A673 (cell line): ENCODE results near the gene OSTN.

Experiments
- CTCF ChIP-seq: fragments of 300-800, 200-600 bp; sonication (generic); conservative IDR thresholded peaks from 2 replicates; pipeline ENCODE4 v1.5.1; 2017; ENCODE audit warnings: low read depth, mild to moderate bottlenecking, antibody characterized with exemption, low read length, moderate library complexity, mixed read lengths
- EZH2 ChIP-seq: fragments of 200-600 bp; sonication (generic); IDR thresholded peaks from 2 replicates; pipeline ENCODE4 v1.6.1; 2017; ENCODE audit warnings: borderline replicate concordance, low read depth, mild to moderate bottlenecking, mixed read lengths, antibody characterized with exemption, low read length; ENCODE audit not compliant: poor library complexity, severe bottlenecking

GRCh38 chr3:191246630-191247029 lies 47.6 kb downstream of the OSTN start:
- TF ChIP-seq CTCF, result no peak
- no peak for TF ChIP-seq EZH2
